Occipital lobe (tissue), 2 donors: Measurements from ENCODE around the gene TLR4. TPM values are rescaled to one million over a fixed set of nuclear protein-coding genes. Genes with fewer than 3 reads are reported as not detected.

Experiments
- DNase-seq: peaks from one replicate; lab custom pipeline; 2025; lab: John Stamatoyannopoulos, UW
- total RNA-seq: library from RNA; depleted of rRNA; stranded (reverse); fragments of >200 nt; gene quantifications from one replicate; pipeline ENCODE4 v1.2.3, GENCODE V29; 2014

TLR4 gene
- total RNA-seq, 1 donor from 2014 or later = 10.8 TPM

DNA sequence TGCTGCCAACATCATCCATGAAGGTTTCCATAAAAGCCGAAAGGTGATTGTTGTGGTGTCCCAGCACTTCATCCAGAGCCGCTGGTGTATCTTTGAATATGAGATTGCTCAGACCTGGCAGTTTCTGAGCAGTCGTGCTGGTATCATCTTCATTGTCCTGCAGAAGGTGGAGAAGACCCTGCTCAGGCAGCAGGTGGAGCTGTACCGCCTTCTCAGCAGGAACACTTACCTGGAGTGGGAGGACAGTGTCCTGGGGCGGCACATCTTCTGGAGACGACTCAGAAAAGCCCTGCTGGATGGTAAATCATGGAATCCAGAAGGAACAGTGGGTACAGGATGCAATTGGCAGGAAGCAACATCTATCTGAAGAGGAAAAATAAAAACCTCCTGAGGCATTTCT is 10.1 kb downstream of the TLR4 start:
- DNase-seq = no peak

DNA sequence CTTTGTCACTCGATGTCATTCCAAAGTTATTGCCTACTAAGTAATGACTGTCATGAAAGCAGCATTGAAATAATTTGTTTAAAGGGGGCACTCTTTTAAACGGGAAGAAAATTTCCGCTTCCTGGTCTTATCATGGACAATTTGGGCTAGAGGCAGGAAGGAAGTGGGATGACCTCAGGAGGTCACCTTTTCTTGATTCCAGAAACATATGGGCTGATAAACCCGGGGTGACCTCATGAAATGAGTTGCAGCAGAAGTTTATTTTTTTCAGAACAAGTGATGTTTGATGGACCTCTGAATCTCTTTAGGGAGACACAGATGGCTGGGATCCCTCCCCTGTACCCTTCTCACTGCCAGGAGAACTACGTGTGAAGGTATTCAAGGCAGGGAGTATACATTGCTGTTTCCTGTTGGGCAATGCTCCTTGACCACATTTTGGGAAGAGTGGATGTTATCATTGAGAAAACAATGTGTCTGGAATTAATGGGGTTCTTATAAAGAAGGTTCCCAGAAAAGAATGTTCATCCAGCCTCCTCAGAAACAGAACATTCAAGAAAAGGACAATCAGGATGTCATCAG is 11.3 kb downstream of the TLR4 start:
- no peak for DNase-seq

DNA sequence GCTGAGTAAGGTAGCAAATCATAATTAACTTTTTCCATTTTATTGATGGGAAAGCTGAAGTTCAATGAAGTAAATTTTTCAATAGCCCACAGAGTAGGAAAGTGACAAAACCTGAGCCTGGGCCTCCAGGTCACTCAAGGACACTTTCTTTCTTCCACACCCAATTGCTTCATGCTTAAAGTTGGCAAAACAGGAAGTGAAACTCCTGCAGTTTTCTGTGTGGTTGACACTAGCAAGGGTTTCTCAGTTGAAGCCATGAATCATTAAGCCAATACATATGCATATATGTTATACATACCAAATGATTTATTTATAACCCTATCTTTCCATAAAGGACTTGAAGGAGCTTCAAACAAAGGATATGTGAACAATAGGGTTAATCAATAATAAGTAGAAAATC is 13.9 kb downstream of the TLR4 start:
- no peak for DNase-seq

DNA sequence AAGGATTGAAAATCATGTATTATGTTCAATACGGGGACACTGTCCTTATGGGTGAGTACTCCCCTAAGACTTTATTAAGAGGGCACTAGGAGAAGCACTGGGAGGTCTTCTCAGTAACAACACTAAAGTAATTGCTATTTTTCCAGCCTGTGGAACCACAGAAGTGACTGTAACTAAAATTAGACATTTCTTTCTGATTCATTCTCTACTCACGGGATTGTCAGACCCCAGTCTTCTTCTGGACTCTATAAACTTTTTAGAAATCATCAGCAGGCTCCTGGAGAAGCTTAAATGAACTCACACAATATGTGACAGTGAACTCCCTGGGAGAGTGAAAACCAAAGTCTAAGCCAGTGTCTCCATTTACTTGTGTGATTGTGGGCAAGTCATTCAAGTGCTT is 14.5 kb downstream of the TLR4 start:
- DNase-seq = no peak

DNA sequence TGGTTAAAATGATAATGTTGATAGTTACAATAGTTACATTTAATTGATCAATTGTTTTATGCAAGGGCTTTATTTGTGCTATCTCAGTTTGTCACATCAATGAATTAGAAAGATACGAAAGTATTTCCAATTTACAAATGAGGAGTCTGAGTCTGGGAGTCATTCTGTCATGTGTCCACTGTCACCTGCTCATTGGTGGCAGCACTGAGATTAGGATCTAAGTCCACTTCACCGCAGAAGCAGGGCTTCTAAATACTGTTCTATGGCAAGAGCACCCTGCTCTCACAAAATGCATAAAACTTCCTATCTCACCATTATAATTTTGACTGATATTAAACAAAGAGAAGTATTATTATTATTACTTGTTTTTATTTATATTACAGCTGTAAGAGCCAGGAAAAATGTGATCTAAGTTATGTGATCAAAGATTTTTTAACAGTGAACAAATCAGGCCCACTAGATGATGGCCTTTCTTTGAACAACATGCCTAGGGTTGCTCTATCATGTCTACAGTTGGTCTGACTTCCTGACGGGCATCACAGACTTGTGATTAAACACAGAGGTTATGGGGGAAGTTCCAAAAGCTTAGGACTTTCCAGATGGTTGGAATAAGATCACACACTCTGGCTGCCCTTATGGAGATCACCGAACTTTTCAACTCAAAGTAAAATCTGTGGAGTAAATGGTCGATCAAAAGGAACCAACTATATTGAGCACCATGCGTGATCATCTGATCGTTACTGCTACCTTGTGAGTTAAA is 15.1 kb downstream of the TLR4 start:
- no peak for DNase-seq

DNA sequence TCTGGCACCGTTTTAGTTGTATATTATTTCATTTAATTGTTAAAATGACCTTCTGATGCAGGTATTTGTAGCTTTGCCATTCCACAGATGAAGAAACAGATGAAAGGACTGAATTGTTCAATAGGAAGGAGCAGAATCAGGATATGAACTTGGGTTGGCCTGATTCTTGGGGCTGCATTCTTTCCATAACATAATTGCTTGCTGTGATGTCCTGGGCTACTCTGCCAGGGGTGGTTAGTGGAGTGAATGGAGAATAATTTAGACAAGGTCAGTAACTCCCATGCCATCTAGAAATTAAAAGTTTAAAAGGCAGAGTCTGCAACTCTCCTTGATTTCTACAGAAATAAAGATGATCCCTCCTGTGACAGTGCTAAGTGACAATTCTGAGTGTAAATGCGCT is 15.9 kb downstream of the TLR4 start:
- no peak for DNase-seq

DNA sequence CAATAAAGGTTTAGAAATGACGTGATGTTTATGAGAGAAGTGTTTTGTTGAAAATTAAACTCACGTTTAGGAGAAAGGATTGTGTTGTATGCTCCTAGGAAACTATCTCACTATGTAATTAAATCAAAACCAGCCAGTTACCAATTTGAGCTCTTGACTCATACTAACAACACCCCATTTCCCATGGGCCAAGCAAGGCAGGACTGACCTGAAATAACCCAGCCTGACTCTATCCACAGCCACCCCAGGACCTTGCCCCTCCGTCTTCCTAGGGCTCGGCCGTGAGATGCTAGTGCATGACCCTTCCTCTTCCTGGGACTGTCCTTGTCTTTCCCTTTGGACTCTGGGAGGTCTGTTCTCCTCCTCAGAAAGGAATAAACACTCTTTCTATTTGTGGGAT is 16.4 kb downstream of the TLR4 start:
- DNase-seq = no peak

DNA sequence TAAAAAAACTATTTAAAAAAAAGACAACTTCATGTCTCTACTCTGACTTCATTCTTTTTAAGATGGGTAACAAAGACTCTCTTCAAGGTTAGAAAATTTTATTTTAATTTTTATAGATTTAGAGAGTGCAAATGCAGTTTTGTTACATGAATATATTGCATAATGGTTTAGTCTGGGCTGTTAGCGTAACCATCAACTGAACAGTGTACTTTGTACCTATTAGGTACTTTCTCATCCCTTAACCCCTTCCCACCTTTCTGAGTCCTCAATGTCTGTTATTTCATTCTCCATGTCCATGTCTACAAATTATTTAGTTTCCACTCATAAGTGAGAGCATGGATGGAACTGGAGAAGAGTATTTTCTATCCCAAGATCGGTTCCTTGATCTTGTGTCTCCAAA is 16.8 kb downstream of the TLR4 start:
- DNase-seq = no peak

DNA sequence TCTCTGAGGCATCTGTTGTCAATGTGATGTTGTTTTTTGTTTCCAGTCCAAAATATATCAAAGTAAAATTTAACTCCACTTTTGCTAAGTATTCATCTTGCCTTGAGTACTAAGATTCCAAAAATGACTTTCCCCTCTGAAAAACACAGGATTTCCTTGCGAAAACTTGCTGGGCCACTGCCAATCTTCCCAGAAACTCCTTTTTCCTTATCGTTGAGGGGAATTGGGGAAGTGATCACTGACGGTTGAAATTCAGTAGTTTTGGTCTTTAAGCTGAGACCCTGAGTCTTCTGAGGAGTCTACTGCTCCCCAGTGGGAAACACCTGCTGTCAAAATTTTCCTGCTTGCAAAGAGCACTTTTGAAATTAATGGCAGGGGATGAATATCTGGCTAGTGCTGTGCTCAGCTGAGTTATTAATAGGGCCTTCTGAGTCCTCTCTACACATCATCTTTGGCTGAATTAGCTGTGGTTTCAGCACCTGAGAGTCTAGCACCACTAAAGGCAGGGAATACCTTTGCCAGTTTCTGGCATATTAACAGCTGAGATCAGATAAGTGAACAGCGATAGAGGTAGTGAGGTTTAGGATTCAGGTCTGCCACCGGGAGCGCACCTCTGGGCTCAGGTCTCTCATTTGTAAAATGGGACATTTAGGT is 18.0 kb downstream of the TLR4 start:
- no peak for DNase-seq

DNA sequence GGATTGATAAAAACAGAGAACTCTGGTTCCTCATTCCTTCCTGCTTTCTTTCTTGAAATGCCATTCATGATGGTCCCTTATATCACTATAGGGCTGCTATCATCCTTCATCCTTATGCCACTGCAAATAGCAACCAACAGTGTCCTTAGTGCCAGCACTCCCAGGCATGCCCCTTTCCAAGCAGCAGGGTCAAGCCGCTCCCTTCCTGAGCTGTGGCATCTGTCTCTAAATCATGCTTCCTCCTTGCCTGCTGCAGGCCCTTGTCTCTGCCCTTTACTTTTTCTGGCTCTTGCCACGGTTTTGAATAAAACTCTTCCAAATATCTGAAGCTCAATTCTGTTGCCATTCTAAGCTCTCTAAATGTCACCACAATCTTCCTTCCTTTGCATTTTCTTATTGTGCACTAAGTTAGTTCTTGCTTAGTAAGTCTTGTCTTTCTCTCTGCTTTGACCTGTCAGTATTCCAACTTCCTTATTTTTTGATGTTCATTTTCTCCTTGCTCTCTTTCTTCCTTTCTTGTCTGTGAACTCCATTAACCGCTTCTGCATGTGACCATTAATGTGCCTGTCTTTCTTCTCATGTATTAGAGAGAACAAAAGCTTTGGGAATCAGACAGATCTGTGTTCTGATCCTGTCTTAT is 19.9 kb downstream of the TLR4 start:
- DNase-seq = no peak

DNA sequence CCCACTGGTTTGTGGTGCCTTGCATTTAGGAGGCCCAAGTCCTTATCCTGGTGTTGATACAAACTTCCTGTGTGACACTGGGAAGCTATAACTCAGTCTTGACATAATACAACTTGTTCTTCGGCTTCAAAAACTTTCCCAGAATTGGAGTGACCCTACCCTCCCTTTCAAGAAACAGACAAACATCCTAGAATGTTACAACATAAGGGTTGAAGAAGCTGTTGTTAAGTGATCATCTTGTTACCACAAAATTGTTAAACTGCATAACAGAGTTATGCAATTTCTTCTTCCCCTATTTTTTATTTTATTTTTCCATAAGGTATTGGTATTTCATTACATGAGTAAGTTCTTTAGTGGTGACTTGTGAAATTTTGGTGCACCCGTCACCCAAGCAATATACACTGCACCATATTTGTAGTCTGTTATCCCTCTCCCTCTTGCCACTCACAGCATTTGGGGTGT is 21.3 kb downstream of the TLR4 start:
- no peak for DNase-seq

DNA sequence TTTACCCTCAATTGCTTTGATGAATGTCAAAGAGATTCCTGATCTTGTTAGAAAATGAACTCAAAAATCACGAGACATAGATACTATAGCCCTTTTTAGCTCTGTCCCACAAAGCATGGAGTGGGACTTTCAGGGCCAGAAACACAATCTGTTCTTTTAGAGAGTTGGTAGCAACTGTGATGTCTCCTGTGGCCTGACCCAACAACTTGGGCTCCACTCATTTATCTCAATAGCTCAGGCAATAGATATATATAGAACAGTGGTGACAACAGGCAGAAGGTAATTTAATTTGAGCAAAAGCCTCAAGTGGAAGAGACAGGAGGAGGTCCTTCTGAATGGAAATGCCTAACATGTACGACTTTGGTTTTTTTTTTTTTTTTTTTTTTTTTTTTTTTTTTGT is 25.2 kb downstream of the TLR4 start:
- DNase-seq = no peak

DNA sequence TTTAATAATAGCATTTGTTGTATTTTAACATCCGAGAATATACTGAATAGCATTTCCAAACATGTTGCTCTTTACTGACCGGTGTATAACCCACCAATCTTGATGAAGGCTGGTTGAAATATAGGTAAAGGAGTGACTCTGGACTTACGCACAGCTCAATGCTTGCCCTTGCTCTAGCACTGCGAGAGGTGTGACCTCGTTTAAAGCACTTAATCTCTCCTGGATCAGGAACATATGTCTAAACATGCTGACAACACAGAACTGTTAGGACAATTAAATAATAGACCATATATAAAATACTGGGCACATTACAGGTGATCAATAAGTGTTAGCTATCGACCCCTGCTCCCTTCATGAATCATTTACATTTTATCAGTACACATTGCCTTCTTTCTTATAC is 28.3 kb downstream of the TLR4 start:
- DNase-seq = no peak

DNA sequence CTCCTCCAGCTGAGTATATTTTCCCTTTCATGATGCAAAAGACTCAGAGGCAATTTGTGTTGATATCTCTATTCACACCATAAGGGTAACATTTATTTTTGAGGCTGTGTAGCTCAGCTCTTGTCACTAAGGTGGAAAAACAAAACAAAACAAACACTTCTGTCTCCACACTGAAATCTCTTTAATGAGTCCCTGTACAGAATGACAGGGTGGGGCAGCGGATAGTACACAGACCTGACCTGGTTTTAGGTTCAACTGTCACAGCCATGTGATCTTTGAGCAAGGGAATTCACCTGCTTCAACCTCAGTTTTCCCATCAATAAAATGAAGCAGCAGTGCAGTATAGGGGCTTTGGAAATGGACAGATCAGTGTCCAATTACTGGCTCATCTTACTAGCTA is 29.3 kb downstream of the TLR4 start:
- no peak for DNase-seq

DNA sequence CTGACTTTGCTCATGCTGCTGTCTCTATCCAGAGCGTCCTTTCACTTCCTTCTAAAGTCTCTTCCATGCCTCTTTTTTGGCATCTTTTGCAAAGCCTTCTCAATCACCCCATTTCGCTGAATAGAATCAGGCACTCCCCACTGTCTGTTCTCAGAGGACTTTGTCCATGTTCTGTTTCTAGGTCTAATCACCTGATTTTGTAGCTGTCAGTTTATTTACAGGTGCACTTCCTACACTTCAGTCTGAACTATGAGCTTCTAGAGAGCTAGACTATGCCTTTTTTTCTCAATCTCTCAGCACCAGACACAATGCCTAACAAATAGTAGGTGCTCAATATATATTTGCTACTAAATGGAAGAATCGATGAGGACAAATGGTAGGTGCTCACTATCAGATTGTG is 29.9 kb downstream of the TLR4 start:
- no peak for DNase-seq

DNA sequence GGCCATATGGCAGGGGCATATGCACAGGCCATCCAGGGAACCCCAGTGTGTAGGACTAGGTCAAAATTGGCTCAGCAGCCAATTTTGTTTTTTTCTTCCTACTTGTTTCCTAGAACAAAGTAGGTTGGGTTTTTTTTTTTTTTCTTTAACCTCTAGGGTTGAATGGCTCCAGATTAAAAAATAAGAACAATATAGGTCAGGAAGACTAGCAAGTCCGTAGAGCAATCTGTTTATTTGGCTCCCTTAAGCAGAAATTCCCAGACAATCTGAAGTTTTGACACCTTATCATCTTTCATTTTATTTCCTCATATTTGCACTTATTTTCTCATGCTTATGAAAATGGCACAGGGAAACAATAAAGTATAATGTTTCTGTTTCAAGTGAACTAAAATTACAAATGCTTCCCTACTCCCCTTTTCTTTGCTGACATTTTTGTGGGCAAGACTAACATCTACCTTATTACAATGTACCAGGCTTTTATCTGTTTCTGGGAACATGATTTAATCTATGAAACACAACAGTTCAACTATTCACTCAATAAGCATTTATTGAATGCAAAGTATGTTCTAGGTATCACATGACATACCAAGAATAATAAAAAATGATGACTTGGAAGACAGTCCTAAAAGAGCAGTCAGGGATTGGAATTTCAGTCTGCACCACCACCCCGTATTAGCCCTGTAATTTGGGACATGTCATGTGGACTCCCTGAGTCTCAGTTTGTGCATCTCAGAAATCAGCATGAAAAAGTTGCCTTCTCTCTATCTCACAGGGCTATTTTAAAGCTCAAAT is 30.5 kb downstream of the TLR4 start:
- DNase-seq = no peak

DNA sequence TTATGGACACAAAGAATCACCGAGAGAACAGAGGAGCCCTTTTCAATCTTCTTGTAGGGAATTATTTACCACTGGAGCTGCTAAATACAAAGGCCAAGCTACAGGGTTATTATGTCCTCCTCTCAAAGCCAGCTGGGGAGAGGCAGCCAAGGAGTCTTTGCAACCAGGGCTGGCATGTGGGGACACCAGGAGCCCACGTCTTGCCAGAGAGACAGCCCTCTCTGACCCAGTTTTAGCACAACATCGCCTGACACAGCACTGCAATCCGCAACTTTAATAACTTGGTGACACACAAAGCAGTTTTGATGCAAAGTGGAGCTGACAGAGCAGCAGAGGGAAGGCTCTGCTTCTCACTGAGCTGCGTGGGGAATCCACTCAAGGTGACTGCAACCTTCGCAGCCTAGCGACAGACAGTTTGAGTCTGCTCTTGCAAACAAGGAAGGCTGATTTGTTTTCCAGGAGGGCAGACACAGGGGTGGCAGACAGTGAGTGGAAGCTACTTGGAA is 33.6 kb downstream of the TLR4 start:
- peak; percentile 30 for DNase-seq

DNA sequence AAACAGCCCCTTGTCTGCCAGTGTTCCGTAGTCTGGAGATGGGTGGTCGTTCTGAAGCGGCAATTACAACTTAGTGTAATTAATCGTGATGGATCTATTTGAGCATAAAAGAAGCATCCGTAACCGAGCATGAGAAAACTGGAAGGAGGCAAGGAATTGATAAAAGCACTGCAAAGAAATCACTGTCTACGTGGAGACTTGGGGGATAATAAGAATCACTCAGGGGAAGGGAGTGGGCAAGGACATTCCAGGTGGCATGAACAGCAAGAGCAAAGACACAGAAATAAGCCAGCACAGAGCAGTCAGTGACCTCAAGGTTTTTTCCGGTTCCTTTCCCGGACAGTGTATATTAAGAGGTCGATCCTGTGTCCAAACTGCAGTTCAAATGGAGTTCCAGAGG is 35.0 kb downstream of the TLR4 start:
- DNase-seq = no peak

DNA sequence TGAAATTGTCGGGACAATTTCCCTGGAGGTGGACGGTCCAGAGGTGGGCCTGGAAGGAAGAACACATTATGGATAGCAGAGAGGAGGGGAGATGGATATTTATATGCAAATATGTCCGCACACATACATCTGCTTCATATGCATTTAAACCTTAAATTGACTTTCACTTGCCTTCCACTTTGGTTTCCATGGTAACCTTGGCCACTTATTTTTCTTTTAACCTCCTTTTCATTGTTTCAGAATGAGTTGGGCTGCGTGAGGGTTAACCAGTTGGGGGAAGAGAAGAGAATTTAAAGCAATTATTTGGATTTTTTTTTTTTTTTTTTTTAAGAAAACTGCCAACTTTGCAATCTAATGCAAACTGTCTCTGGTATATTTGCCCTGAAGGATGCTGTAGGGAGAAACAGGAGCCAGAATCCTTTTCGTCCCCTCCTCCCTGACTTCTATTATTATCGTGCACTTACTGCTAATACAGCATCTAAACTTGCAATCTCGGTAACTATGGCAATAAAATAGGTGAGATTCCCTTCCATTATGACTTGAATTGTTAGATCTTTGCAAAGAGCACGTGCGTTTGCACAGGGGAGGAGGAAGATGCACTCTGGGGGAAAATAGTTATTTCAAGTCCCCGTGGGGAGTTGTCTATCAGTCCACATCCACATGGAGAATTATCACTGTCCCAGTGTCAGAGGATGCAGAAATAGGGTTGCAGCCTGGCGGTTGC is 35.6 kb downstream of the TLR4 start:
- no peak for DNase-seq

DNA sequence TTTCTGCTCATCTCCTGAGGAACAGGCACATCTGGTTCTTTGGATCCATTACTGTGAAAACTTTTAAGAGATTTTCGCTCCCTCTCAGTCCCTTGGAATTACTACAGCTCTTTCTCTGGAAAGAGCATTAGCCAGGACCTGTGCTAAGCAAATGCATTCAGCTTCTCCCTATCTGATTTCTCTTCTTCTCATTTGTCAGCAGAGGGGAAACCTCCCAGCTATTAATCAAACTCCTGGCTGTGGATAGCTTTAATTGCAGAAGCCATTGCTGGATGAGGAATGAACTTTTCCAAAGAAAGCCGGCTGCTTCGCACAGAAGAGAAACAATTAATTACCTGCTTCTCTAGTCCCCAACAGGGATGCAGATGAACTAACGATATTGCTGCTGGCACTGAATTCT is 37.9 kb downstream of the TLR4 start:
- no peak for DNase-seq

DNA sequence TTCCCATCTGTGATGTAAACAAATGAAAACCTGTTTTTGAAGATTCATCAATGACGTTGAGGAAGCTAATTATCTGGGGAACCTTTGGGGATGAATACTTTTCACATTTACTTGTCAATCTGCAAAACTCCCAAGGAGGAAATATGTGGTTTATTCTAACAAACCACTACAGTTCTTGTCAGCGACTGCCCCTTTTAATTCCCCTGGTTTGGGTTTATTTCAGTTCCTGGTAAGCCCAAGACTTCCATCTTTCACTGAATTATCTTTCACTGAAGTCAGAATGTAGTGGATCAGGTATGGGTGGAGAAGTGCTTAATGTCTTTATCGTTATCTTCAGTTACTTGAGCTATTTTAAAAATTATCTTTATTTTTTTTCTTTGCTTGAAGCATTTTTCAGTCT is 40.2 kb downstream of the TLR4 start:
- no peak for DNase-seq
